22Rv1 (cell line): ENCODE results near the gene NPAS2.

Source experiments
- H3K27ac ChIP-seq: fragments of 450-650 bp; 2 replicates; pipeline ENCODE4 v1.5.1; 2017
- CTCF ChIP-seq: fragments of 450-650 bp; IDR thresholded peaks from 2 replicates; pipeline ENCODE4 v1.5.1; 2017; ENCODE audit warnings: mild to moderate bottlenecking
- ZFX ChIP-seq: fragments of 450-650 bp; IDR thresholded peaks from 2 replicates; pipeline ENCODE4 v1.6.1; 2017; ENCODE audit warnings: antibody characterized with exemption, borderline replicate concordance

NPAS2 gene

GRCh38 chr2:100938031-100939026 is 118.4 kb downstream of the NPAS2 start:
- H3K27ac ChIP-seq, result no peak overlapping the region
- TF ChIP-seq CTCF, result no peak
- TF ChIP-seq ZFX, result no peak

- H3K27ac ChIP-seq, result no peak overlapping the region
- TF ChIP-seq CTCF (no peak), ZFX (no peak)
These were observed 119.5 kb downstream of the NPAS2 start for GRCh38 chr2:100939445-100939844.

GRCh38 chr2:100940240-100940639 is 120.3 kb downstream of the NPAS2 start:
- TF ChIP-seq ZFX, result no peak
- TF ChIP-seq CTCF, result no peak
- no peak overlapping the region for H3K27ac ChIP-seq

GRCh38 chr2:100940766-100941645 is 121.1 kb downstream of the NPAS2 start:
- no peak overlapping the region for H3K27ac ChIP-seq
- TF ChIP-seq CTCF (no peak), ZFX (no peak)

- H3K27ac ChIP-seq, result no peak overlapping the region
- TF ChIP-seq ZFX (no peak), CTCF (no peak)
These were observed 121.8 kb downstream of the NPAS2 start for GRCh38 chr2:100941646-100942240.

- TF ChIP-seq CTCF (no peak), ZFX (no peak)
- H3K27ac ChIP-seq, result no peak overlapping the region
These were observed 124.9 kb downstream of the NPAS2 start for GRCh38 chr2:100944617-100945432.
